Measurements from ENCODE around the gene NAT9.
A peak's percentile ranks its signal among the peaks of the same experiment; 100 is the strongest.

The NAT9 gene

GRCh38 chr17:74812109-74813009 lies 36.2 kb upstream of the NAT9 start:
- H3K4me1 ChIP-seq (ENCODE audit: control insufficient read depth, insufficient read depth, low read length) = no peaks in the 10 kb centered on the region
- ChIA-PET POLR2A (no interaction called here), CTCF (interaction anchor here (0.6 to 5.9 kb wide), 3 partner anchors 20 to 53 kb away, joined by 3 to 38 read pairs (median 8); no protein-coding TSS in a partner anchor)
- no peak overlapping the region for H3K4me3 ChIP-seq (ENCODE audit: low read depth, low read length)
- H3K27ac ChIP-seq (ENCODE audit: extremely low read depth, low read depth, low read length) = no peak overlapping the region
- peaks cover 0 to 32% of the 10 kb centered on the region in 2 experiments; a peak in 2 of 3 replicates for H3K36me3 ChIP-seq (ENCODE audit: control insufficient read depth in 2 of 2, insufficient read depth in 1 of 2, low read length in 2 of 2)
- peak; percentile 29 for TF ChIP-seq ZIC2 (tag by site-specific recombination; IDR thresholded peaks at IDR 0.05)
- no peak for TF ChIP-seq ZNF48 (tag by site-specific recombination; IDR thresholded peaks at IDR 0.05)
- H3K9me3 ChIP-seq (ENCODE audit: control insufficient read depth, insufficient read depth, low read depth, low read length) = no peaks in the 10 kb centered on the region

DNA sequence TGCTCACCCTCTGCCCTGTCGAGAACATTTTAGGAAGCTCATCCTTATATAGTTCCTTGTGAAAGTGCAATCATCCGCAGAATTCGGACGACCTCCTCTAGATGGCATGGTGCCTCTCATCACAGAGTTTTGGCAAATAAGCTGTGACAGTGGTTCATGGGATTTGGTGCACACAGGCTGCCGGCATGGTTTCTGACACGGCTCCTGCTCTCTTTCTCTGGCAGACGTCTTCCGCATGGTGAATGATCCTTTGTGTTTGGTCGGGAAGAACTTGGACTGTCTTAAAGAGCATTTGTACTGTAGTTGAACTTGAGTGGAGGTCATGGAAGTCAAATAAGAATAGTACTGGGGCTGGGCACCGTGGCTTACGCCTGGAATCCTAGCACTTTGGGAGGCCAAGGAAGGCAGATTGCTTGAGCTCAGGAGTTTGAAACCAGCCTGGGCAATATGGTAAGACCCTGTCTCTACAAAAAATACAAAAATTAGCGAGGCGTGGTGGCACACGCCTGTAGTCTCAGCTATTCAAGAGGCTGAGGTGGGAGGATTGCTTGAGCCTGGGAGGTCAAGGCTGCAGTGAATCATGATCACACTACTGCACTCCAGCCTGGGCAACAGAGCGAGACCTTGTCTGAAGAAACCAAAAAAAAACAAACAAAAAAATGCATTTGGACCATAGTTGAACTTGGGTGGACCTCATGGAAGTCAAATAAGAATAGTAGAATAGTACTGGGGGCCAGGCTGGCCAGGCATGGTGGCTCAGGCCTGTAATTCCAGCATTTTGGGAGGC lies 34.7 kb upstream of the NAT9 start:
- CTCF ChIA-PET = interaction anchor here (0.7 to 5.9 kb wide), 6 partner anchors 9 to 66 kb away, joined by 3 to 41 read pairs (median 6); no protein-coding TSS in a partner anchor
- no peak overlapping the region for H3K27ac ChIP-seq (ENCODE audit: extremely low read depth, low read depth, low read length)
- POLR2A ChIA-PET = interaction anchor here (1.2 to 1.3 kb wide), 2 partner anchors 35 to 62 kb away, joined by 3 read pairs; partner anchors contain the start of gene NAT9
- H3K9me3 ChIP-seq (ENCODE audit: control insufficient read depth, insufficient read depth, low read depth, low read length) = no peaks in the 10 kb centered on the region
- no peak overlapping the region for H3K4me3 ChIP-seq (ENCODE audit: low read depth, low read length)
- no peaks in the 10 kb centered on the region for H3K4me1 ChIP-seq (ENCODE audit: control insufficient read depth, insufficient read depth, low read length)
- H3K36me3 ChIP-seq (ENCODE audit: control insufficient read depth in 2 of 2, insufficient read depth in 1 of 2, low read length in 2 of 2) = peaks cover 0 to 30% of the 10 kb centered on the region in 2 experiments; a peak in 2 of 3 replicates
- TF ChIP-seq OSR2 (tag by site-specific recombination; IDR thresholded peaks at IDR 0.05) (no peak), ZBTB20 (tag by site-specific recombination; IDR thresholded peaks at IDR 0.05) (no peak), ZNF302 (tag by site-specific recombination; IDR thresholded peaks at IDR 0.05; ENCODE audit: low read depth) (no peak)
- TF ChIP-seq, protein P1, sequence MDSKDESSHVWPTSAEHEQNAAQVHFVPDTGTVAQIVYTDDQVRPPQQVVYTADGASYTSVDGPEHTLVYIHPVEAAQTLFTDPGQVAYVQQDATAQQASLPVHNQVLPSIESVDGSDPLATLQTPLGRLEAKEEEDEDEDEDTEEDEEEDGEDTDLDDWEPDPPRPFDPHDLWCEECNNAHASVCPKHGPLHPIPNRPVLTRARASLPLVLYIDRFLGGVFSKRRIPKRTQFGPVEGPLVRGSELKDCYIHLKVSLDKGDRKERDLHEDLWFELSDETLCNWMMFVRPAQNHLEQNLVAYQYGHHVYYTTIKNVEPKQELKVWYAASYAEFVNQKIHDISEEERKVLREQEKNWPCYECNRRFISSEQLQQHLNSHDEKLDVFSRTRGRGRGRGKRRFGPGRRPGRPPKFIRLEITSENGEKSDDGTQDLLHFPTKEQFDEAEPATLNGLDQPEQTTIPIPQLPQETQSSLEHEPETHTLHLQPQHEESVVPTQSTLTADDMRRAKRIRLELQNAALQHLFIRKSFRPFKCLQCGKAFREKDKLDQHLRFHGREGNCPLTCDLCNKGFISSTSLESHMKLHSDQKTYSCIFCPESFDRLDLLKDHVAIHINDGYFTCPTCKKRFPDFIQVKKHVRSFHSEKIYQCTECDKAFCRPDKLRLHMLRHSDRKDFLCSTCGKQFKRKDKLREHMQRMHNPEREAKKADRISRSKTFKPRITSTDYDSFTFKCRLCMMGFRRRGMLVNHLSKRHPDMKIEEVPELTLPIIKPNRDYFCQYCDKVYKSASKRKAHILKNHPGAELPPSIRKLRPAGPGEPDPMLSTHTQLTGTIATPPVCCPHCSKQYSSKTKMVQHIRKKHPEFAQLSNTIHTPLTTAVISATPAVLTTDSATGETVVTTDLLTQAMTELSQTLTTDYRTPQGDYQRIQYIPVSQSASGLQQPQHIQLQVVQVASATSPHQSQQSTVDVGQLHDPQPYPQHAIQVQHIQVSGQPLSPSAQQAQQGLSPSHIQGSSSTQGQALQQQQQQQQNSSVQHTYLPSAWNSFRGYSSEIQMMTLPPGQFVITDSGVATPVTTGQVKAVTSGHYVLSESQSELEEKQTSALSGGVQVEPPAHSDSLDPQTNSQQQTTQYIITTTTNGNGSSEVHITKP (tag by site-specific recombination; IDR thresholded peaks at IDR 0.05) = no peak

GRCh38 chr17:74808714-74809430 lies 32.7 kb upstream of the NAT9 start:
- H3K4me1 ChIP-seq (ENCODE audit: control insufficient read depth, insufficient read depth, low read length) = no peaks in the 10 kb centered on the region
- TF ChIP-seq, protein P2, sequence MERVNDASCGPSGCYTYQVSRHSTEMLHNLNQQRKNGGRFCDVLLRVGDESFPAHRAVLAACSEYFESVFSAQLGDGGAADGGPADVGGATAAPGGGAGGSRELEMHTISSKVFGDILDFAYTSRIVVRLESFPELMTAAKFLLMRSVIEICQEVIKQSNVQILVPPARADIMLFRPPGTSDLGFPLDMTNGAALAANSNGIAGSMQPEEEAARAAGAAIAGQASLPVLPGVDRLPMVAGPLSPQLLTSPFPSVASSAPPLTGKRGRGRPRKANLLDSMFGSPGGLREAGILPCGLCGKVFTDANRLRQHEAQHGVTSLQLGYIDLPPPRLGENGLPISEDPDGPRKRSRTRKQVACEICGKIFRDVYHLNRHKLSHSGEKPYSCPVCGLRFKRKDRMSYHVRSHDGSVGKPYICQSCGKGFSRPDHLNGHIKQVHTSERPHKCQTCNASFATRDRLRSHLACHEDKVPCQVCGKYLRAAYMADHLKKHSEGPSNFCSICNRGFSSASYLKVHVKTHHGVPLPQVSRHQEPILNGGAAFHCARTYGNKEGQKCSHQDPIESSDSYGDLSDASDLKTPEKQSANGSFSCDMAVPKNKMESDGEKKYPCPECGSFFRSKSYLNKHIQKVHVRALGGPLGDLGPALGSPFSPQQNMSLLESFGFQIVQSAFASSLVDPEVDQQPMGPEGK (tag by site-specific recombination; IDR thresholded peaks at IDR 0.05) = no peak
- TF ChIP-seq ZNF580 (tag by site-specific recombination; IDR thresholded peaks at IDR 0.05) (no peak), ZNF530 (tag by site-specific recombination; IDR thresholded peaks at IDR 0.05; ENCODE audit: low read depth) (no peak), ZNF658 (tag by site-specific recombination; IDR thresholded peaks at IDR 0.05) (no peak), ZNF426 (tag by site-specific recombination; IDR thresholded peaks at IDR 0.05) (no peak), ELK4 (IDR thresholded peaks at IDR 0.05; ENCODE audit: borderline replicate concordance, low read depth, low read length) (no peak), ZFHX2 (tag by site-specific recombination; conservative IDR thresholded peaks at IDR 0.05) (peak; percentile 29; the same call in 1 of the 2 replicates)
- ChIA-PET POLR2A (interaction anchor here (1.0 kb wide), 1 partner anchor 64 kb away, joined by 3 read pairs; the partner anchor contains the start of gene FDXR), CTCF (interaction anchor here (0.7 to 5.8 kb wide), 3 partner anchors 9 to 56 kb away, joined by 3 to 41 read pairs (median 8); no protein-coding TSS in a partner anchor)
- H3K36me3 ChIP-seq (ENCODE audit: control insufficient read depth in 2 of 2, insufficient read depth in 1 of 2, low read length in 2 of 2) = peaks cover 0 to 33% of the 10 kb centered on the region in 2 experiments; a peak in 2 of 3 replicates
- H3K27ac ChIP-seq (ENCODE audit: extremely low read depth, low read depth, low read length) = no peak overlapping the region
- H3K9me3 ChIP-seq (ENCODE audit: control insufficient read depth, insufficient read depth, low read depth, low read length) = no peaks in the 10 kb centered on the region
- no peak overlapping the region for H3K4me3 ChIP-seq (ENCODE audit: low read depth, low read length)
